ENCODE data around the gene LRRC59.

DNA sequence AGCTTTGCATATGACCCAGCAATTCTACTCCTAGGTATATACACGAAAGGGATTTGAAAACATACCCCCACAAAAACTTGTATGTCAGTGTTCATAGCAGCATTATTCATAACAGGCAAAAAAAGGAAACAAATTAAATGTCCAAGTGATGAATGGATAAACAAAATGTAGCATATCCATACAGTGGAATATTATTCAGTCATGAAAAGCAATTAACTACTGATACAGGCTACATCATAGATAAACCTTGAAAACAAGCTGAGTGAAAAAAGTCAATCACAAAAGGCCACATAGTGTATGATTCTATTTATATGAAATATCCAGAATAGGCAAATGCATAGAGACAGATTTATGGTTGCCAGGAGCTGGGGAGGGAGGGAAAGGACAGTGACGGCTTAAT, 23.6 kb downstream of the LRRC59 start:
- TF ChIP-seq POLR2AphosphoS5 (IDR thresholded peaks at IDR 0.05; ENCODE audit: borderline replicate concordance, low read depth, low read length) (no peak), EZH2 (IDR thresholded peaks at IDR 0.05) (no peak), FOXP2 (optimal IDR thresholded peaks at IDR 0.05; ENCODE audit: control extremely low read depth, extremely low read length, insufficient read depth) (no peak)
